Gastroesophageal sphincter (tissue), 4 donors: ENCODE results near the gene PWP2. TPM values are rescaled to one million over a fixed set of nuclear protein-coding genes. Genes with fewer than 3 reads are reported as not detected.
"Not testable (repeated sequence)": the region's sequence is repeated elsewhere in the genome, so short reads cannot be mapped to it uniquely, and the experiment has no call there.

Source experiments
- ATAC-seq: fragments of 150-250 bp; one replicate; pipeline ENCODE4 v1.9.1; 2016; ENCODE audit warnings: mild to moderate bottlenecking, moderate library complexity
- H3K27ac ChIP-seq, 4 donors: fragments of 200-600 bp; sonication (generic) in 3 of 4; 1 replicate in 3 of 4; 2 replicates in 1 of 4; pipeline ENCODE4 v1.5.1; 2016 to 2019
- H3K27me3 ChIP-seq: fragments of 200-600 bp; sonication (generic); one replicate; pipeline ENCODE4 v1.5.1; 2019
- H3K36me3 ChIP-seq, 2 donors: fragments of 200-600 bp; sonication (generic); one replicate each; pipeline ENCODE4 v1.5.1; 2019; ENCODE audit warnings: control low read depth in 1 of 2
- H3K4me1 ChIP-seq, 3 donors: fragments of 200-600 bp; sonication (generic); 1 replicate in 2 of 3; 2 replicates in 1 of 3; pipeline ENCODE4 v1.5.1; 2016 to 2019; ENCODE audit warnings: control low read depth in 2 of 3
- H3K4me3 ChIP-seq, 2 donors: fragments of 200-600 bp; sonication (generic); one replicate each; pipeline ENCODE4 v1.5.1; 2019; ENCODE audit warnings: mild to moderate bottlenecking in 1 of 2, moderate library complexity in 1 of 2
- H3K9me3 ChIP-seq, 3 donors: fragments of 200-600 bp; sonication (generic); one replicate each; pipeline ENCODE4 v1.5.1; 2017 to 2019; ENCODE audit warnings: control low read depth in 2 of 3
- EP300 ChIP-seq: sonication (generic); formaldehyde crosslinking; IDR thresholded peaks from one replicate; pipeline ENCODE4 v1.6.1; 2017; ENCODE audit warnings: antibody characterized with exemption, mild to moderate bottlenecking
- POLR2A ChIP-seq, 2 donors: fragments of 450-650 bp; IDR thresholded peaks; one replicate each; pipeline ENCODE4 v1.6.1; 2017; ENCODE audit warnings: antibody characterized with exemption in 2 of 2, mild to moderate bottlenecking in 2 of 2, moderate library complexity in 1 of 2
- POLR2AphosphoS5 ChIP-seq: sonication (generic); formaldehyde crosslinking; IDR thresholded peaks from one replicate; pipeline ENCODE4 v1.6.1; 2017; ENCODE audit warnings: antibody characterized with exemption
- WGBS, 2 donors: methylation state at CpG; one replicate each; pipeline ENCODE4 v1.1.5; 2018; ENCODE audit warnings: low coverage in 1 of 2; 5-methylcytosine and 5-hydroxymethylcytosine counted together
- total RNA-seq, 4 donors: library from RNA; depleted of rRNA; stranded (reverse); fragments of >200 nt; gene quantifications; one replicate each; pipeline ENCODE4 v1.1.0, GENCODE V29; 2016
- TF ChIP-seq, protein P1 (sequence below), 4 experiments: fragments of 200-600 bp in 2 of 4; fragments of 450-650 bp in 2 of 4; sonication (generic) in 1 of 4; IDR thresholded peaks; one replicate each; pipeline ENCODE4 v1.5.1; 2017 to 2019; ENCODE audit warnings: antibody characterized with exemption in 4 of 4, mild to moderate bottlenecking in 2 of 4, moderate library complexity in 2 of 4

Gene PWP2
- total RNA-seq, 4 donors from 2014 or later, result 3.4 to 9.2 (median 6.1) TPM

- Histone ChIP-seq H3K9me3 (no peaks in the 10 kb centered on the region), H3K27ac (no peak overlapping the region), H3K36me3 (peaks cover 0 to 99% of the 10 kb centered on the region in 2 donors), H3K27me3 (no peaks in the 10 kb centered on the region), H3K4me1 (peaks cover 0 to 14% (median 0%) of the 10 kb centered on the region in 3 donors), H3K4me3 (no peak overlapping the region)
- WGBS, 2 donors, result 76 to 80% methylated on average over 1 to 2 of the region's 8 CpGs
- ATAC-seq, result no peak
- TF ChIP-seq POLR2AphosphoS5 (no peak), EP300 (no peak), POLR2A (IDR thresholded peaks at IDR 0.05) (no peak)
- TF ChIP-seq, protein P1, sequence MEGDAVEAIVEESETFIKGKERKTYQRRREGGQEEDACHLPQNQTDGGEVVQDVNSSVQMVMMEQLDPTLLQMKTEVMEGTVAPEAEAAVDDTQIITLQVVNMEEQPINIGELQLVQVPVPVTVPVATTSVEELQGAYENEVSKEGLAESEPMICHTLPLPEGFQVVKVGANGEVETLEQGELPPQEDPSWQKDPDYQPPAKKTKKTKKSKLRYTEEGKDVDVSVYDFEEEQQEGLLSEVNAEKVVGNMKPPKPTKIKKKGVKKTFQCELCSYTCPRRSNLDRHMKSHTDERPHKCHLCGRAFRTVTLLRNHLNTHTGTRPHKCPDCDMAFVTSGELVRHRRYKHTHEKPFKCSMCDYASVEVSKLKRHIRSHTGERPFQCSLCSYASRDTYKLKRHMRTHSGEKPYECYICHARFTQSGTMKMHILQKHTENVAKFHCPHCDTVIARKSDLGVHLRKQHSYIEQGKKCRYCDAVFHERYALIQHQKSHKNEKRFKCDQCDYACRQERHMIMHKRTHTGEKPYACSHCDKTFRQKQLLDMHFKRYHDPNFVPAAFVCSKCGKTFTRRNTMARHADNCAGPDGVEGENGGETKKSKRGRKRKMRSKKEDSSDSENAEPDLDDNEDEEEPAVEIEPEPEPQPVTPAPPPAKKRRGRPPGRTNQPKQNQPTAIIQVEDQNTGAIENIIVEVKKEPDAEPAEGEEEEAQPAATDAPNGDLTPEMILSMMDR (IDR thresholded peaks at IDR 0.05), result no peak
Observed at GRCh38 chr21:44090325-44090724, 16.9 kb upstream of the PWP2 start.

- H3K27me3 ChIP-seq, result no peaks in the 10 kb centered on the region
- H3K4me1 ChIP-seq, result peaks cover 0 to 3% (median 0%) of the 10 kb centered on the region in 3 donors
- no peak overlapping the region for H3K27ac ChIP-seq
- peaks cover 0 to 84% of the 10 kb centered on the region in 2 donors for H3K36me3 ChIP-seq
- no peaks in the 10 kb centered on the region for H3K9me3 ChIP-seq
- WGBS, 2 donors, result 68 to 77% methylated on average over 5 to 8 of the region's 9 CpGs
- TF ChIP-seq POLR2A (IDR thresholded peaks at IDR 0.05), result no peak
- TF ChIP-seq EP300, result no peak
- TF ChIP-seq POLR2AphosphoS5, result no peak
- TF ChIP-seq, protein P1 (IDR thresholded peaks at IDR 0.05), result no peak
- ATAC-seq, result no peak
- no peak overlapping the region for H3K4me3 ChIP-seq
Observed at GRCh38 chr21:44092211-44092610, 15.0 kb upstream of the PWP2 start.

DNA sequence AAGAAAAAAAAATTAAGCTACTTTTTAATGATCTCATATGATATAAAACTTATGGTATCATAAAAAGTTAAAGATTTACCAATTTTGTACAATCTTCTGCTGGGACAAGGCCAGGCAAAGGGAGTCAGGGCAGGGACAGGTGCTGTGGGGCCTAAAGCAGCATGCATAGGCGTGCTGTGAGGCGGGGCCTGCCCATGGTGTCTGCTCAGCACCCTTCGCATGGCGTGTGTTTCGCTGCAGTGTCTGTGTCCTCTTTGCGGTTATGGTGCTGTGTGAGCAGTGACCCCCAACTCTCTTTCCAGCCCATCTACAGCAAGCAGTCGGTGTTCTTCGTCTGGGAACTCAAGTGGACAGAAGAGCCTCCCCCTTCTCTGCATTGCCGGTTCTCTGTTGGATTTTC is 13.4 kb upstream of the PWP2 start:
- Histone ChIP-seq H3K4me3 (no peak overlapping the region), H3K27ac (no peak overlapping the region), H3K27me3 (no peaks in the 10 kb centered on the region), H3K36me3 (peaks cover 0 to 69% of the 10 kb centered on the region in 2 donors), H3K4me1 (no peaks in the 10 kb centered on the region), H3K9me3 (no peaks in the 10 kb centered on the region)
- 97 to 100% methylated on average over 1 to 5 of the region's 9 CpGs for WGBS, 2 donors
- TF ChIP-seq, protein P1 (IDR thresholded peaks at IDR 0.05), result no peak
- no peak for TF ChIP-seq EP300
- no peak for ATAC-seq

DNA sequence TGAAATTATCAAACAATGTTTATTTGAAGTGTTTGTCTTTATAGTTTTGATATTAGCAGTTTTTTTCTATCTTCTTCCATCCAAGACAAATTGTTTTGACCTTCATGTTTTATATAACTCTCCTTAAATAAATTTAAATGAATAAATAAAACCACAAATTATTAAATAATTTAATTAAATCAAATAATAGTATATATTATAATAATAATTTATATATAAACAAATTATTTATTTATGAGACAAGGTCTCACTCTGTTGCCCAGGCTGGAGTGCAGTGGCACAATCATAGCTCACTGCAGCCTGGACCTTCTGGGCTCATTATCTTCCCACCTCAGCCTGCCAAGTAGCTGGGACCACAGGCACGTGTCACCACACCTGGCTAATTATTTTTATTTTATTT is 12.4 kb upstream of the PWP2 start:
- Histone ChIP-seq H3K9me3 (no peaks in the 10 kb centered on the region), H3K27me3 (no peaks in the 10 kb centered on the region), H3K4me3 (no peak overlapping the region), H3K36me3 (peaks cover 0 to 58% of the 10 kb centered on the region in 2 donors), H3K27ac (no peak overlapping the region), H3K4me1 (no peaks in the 10 kb centered on the region)
- ATAC-seq, result no peak
- TF ChIP-seq, protein P1 (IDR thresholded peaks at IDR 0.05), result no peak
- no peak for TF ChIP-seq POLR2A (IDR thresholded peaks at IDR 0.05)
- no peak for TF ChIP-seq POLR2AphosphoS5
- TF ChIP-seq EP300, result no peak
- WGBS, 2 donors, result 71 to 92% methylated on average over 1 of the region's 1 CpG

DNA sequence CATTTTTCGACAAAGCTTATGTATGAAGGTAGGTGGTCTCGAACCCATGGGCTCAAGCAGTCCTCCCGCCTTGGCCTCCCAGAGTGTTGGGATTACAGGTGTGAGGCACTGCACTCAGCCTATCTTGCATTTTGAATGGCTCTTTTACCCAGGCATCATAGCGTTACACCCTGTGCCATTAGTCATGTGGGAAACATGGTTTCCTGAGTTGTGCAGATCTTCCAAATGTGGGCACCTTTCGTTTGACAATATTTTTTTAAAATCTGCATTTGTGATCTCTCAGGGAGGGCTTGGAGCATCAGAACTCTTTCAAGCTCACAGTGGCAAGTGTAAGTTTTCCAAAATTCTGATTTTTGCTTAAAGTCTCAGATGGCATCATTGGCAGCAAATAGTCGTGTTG is 8.7 kb upstream of the PWP2 start:
- no CpG with 5 or more reads among the region's 6 CpGs for WGBS, 2 donors
- not testable (repeated sequence) for H3K27ac ChIP-seq, H3K4me3 ChIP-seq

DNA sequence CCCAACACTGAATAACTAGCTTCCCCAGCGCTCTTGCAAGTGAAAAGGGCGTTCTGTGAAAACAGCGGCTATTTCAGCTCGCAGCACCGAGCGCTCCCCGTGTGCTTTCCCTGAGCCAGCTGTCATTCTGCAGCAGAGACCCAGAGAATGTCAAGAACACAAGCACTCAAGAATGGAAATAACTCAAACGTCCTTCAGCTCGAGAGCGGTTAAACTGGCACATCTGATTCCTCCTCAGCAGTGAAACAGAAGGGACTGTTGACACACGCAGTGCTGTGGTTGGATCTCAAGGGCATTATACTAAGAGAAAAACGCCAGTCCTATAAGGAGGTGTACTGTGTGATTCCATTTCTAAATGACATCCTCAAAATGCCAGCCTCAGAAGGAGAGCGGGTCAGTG is 8.2 kb upstream of the PWP2 start:
- H3K36me3 ChIP-seq, result peaks cover 0 to 17% of the 10 kb centered on the region in 2 donors
- H3K4me1 ChIP-seq, H3K27me3 ChIP-seq, H3K27ac ChIP-seq, H3K9me3 ChIP-seq, H3K4me3 ChIP-seq, ATAC-seq: not testable (repeated sequence)
- WGBS, 2 donors, result no CpG with 5 or more reads among the region's 13 CpGs

More for the DNA sequence above, 8.7 kb upstream of the PWP2 start:
- H3K4me1 ChIP-seq, H3K27me3 ChIP-seq, H3K9me3 ChIP-seq, ATAC-seq: not testable (repeated sequence)
- peaks cover 0 to 21% of the 10 kb centered on the region in 2 donors for H3K36me3 ChIP-seq

- not testable (repeated sequence) for H3K4me1 ChIP-seq, H3K27me3 ChIP-seq, H3K9me3 ChIP-seq, H3K36me3 ChIP-seq
- no CpG with 5 or more reads among the region's 31 CpGs for WGBS, 2 donors
- peak; percentile 56 for ATAC-seq
- Histone ChIP-seq H3K4me3 (peak overlapping the region; percentile 47 to 59), H3K27ac (peak overlapping the region; percentile 62 to 78 (median 66))
Observed at GRCh38 chr21:44107589-44107988, 390 bp downstream of the PWP2 start.

GRCh38 chr21:44113702-44114371 is 6.6 kb downstream of the PWP2 start:
- H3K27ac ChIP-seq, H3K27me3 ChIP-seq, ATAC-seq, H3K4me1 ChIP-seq, H3K9me3 ChIP-seq, H3K4me3 ChIP-seq, H3K36me3 ChIP-seq: not testable (repeated sequence)
- WGBS, 2 donors, result no CpG with 5 or more reads among the region's 33 CpGs

GRCh38 chr21:44122131-44122530 is 14.9 kb downstream of the PWP2 start:
- not testable (repeated sequence) for H3K4me3 ChIP-seq, H3K27me3 ChIP-seq, H3K36me3 ChIP-seq, H3K9me3 ChIP-seq, H3K4me1 ChIP-seq, ATAC-seq, H3K27ac ChIP-seq
- no CpG with 5 or more reads among the region's 10 CpGs for WGBS, 2 donors
